ENCODE data around the gene EXOC3. TPM values are rescaled to one million over a fixed set of nuclear protein-coding genes. Genes with fewer than 3 reads are reported as not detected.
A peak's percentile ranks its signal among the peaks of the same experiment; 100 is the strongest.

EXOC3 gene
- total RNA-seq, 2 donors from 2014 or later: 38.6 to 53.7 TPM

DNA sequence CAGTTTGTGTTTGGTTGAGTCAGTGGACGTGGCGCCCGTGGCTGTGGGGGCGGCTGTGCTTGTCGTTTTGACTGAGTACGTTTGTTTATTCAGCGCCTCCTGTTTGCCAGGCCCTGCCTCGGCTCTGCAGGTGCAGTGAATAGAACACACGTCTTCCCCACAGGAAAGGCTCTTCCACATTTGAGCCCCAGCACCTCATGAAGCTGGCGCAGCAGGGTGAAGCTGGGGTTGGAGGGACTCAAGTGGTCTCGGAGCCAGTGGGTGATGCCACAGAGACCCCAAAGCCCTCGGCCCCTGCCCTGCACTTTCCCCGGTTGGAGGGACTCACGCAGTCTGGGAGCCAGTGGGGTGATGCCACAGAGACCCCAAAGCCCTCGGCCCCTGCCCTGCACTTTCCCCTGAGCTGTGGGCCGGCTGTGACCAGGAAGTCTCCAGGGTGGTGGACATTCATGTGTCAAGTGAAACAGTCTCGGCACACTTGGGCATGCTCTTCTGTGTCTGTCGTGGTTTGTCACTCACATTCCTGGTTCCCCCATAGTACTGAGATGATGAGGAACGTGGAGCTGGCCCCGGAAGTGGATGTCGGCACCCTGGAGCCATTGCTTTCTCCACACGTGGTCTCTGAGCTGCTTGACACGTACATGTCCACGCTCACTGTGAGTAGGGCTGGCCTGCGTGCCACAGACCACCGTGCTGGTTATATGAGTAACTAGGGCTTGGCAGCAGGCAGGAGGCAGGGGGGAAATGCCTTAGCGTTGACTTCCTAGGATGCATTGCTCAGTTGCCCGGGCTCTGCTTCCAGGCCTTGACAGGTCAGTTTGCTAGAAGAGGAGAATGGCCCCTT is 13.6 kb downstream of the EXOC3 start:
- Histone ChIP-seq H3K4me3 (ENCODE audit: low read length) (no peak overlapping the region), H3K27me3 (ENCODE audit: control insufficient read depth, insufficient read depth, low read length, poor library complexity, severe bottlenecking) (no peaks in the 10 kb centered on the region), H3K36me3 (ENCODE audit: control insufficient read depth, insufficient read depth, low read length) (peaks cover 69% of the 10 kb centered on the region), H3K9ac (ENCODE audit: extremely low read depth, low read length, poor library complexity, severe bottlenecking) (no peak overlapping the region), H3K4me1 (ENCODE audit: control insufficient read depth, insufficient read depth, low read length) (no peaks in the 10 kb centered on the region), H3K9me3 (ENCODE audit: control insufficient read depth, low read length) (peaks cover 6% of the 10 kb centered on the region), H3K27ac (ENCODE audit: low read depth, low read length) (no peak overlapping the region)
- Mint-ChIP-seq H3K36me3 (ENCODE audit: low read depth) (peaks cover 66% of the 10 kb centered on the region), H3K4me1 (no peaks in the 10 kb centered on the region), H3K9me3 (peaks cover 6% of the 10 kb centered on the region), H3K27ac (no peak overlapping the region), H3K27me3 (ENCODE audit: insufficient read depth) (no peaks in the 10 kb centered on the region), H3K4me3 (no peak overlapping the region)
- TF ChIP-seq, protein P1, sequence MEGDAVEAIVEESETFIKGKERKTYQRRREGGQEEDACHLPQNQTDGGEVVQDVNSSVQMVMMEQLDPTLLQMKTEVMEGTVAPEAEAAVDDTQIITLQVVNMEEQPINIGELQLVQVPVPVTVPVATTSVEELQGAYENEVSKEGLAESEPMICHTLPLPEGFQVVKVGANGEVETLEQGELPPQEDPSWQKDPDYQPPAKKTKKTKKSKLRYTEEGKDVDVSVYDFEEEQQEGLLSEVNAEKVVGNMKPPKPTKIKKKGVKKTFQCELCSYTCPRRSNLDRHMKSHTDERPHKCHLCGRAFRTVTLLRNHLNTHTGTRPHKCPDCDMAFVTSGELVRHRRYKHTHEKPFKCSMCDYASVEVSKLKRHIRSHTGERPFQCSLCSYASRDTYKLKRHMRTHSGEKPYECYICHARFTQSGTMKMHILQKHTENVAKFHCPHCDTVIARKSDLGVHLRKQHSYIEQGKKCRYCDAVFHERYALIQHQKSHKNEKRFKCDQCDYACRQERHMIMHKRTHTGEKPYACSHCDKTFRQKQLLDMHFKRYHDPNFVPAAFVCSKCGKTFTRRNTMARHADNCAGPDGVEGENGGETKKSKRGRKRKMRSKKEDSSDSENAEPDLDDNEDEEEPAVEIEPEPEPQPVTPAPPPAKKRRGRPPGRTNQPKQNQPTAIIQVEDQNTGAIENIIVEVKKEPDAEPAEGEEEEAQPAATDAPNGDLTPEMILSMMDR (conservative IDR thresholded peaks at IDR 0.05): no peak
- 95 to 96% methylated on average over 23 to 28 of the region's 28 CpGs for WGBS, 2 experiments (ENCODE audit: insufficient coverage in 1 of 2, insufficient read length in 1 of 2)
- peak; percentile 29 for DNase-seq

DNA sequence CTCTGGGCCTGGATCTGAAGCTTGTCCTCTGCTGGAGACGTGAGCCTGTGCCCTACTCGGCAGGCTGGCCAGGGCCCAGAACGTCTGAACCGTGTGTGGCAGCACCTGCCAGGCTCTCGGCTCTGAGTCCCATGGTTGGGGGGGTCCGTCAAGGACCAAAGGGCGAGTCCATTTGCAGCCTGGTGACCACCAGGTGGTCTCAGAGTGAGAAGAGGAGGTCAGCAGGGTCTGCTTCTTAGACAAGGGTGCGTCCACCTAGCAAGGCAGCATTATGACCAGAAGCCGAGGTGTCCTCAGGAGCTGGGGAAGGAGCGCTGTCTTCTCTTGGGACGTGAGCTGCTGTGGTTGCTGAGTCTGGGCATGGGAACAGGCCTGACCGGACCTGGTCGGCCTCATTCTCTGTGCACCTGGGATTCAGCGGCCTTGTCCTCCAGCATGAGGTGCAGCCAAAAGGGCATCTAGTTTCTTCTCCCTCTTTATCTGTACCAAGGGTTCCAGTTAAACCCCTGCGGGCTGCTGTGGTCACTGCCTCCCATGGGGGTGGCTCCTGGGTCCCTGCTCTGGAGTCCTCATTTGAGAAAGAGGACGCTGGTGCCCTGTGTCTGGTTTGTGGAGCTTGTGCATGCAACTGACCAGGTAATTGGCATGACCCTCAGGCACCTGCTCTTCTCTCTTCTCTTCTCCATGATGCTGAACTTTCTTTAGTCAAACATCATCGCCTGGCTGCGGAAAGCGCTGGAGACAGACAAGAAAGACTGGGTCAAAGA is 14.4 kb downstream of the EXOC3 start:
- H3K27me3 ChIP-seq (ENCODE audit: control insufficient read depth, insufficient read depth, low read length, poor library complexity, severe bottlenecking): no peaks in the 10 kb centered on the region
- no peak overlapping the region for H3K4me3 ChIP-seq (ENCODE audit: low read length)
- Mint-ChIP-seq H3K27me3 (ENCODE audit: insufficient read depth) (no peaks in the 10 kb centered on the region), H3K36me3 (ENCODE audit: low read depth) (peaks cover 66% of the 10 kb centered on the region), H3K9me3 (peaks cover under 1% of the 10 kb centered on the region), H3K27ac (no peak overlapping the region), H3K4me3 (no peak overlapping the region), H3K4me1 (no peaks in the 10 kb centered on the region)
- DNase-seq: peak; percentile 31
- TF ChIP-seq, protein P1 (conservative IDR thresholded peaks at IDR 0.05): no peak
- no peak overlapping the region for H3K27ac ChIP-seq (ENCODE audit: low read depth, low read length)
- H3K9me3 ChIP-seq (ENCODE audit: control insufficient read depth, low read length): no peaks in the 10 kb centered on the region
- no peaks in the 10 kb centered on the region for H3K4me1 ChIP-seq (ENCODE audit: control insufficient read depth, insufficient read depth, low read length)
- H3K9ac ChIP-seq (ENCODE audit: extremely low read depth, low read length, poor library complexity, severe bottlenecking): no peak overlapping the region
- H3K36me3 ChIP-seq (ENCODE audit: control insufficient read depth, insufficient read depth, low read length): peaks cover 64% of the 10 kb centered on the region
- WGBS, 2 experiments (ENCODE audit: insufficient coverage in 1 of 2, insufficient read length in 1 of 2): 95 to 97% methylated on average over 14 to 19 of the region's 19 CpGs

GRCh38 chr5:458547-459353 is 15.8 kb downstream of the EXOC3 start:
- peak; percentile 25 for DNase-seq
- H3K27ac Mint-ChIP-seq: no peak overlapping the region
- no peak overlapping the region for H3K4me3 Mint-ChIP-seq
- no peaks in the 10 kb centered on the region for H3K9me3 Mint-ChIP-seq
- Histone ChIP-seq H3K4me1 (ENCODE audit: control insufficient read depth, insufficient read depth, low read length) (no peaks in the 10 kb centered on the region), H3K9ac (ENCODE audit: extremely low read depth, low read length, poor library complexity, severe bottlenecking) (no peak overlapping the region), H3K4me3 (ENCODE audit: low read length) (no peak overlapping the region), H3K9me3 (ENCODE audit: control insufficient read depth, low read length) (no peaks in the 10 kb centered on the region), H3K27ac (ENCODE audit: low read depth, low read length) (no peak overlapping the region), H3K36me3 (ENCODE audit: control insufficient read depth, insufficient read depth, low read length) (peaks cover 54% of the 10 kb centered on the region), H3K27me3 (ENCODE audit: control insufficient read depth, insufficient read depth, low read length, poor library complexity, severe bottlenecking) (no peaks in the 10 kb centered on the region)
- no peaks in the 10 kb centered on the region for H3K4me1 Mint-ChIP-seq
- WGBS, 2 experiments (ENCODE audit: insufficient coverage in 1 of 2, insufficient read length in 1 of 2): 88 to 90% methylated on average over 9 to 17 of the region's 17 CpGs
- H3K36me3 Mint-ChIP-seq (ENCODE audit: low read depth): peaks cover 62% of the 10 kb centered on the region
- no peaks in the 10 kb centered on the region for H3K27me3 Mint-ChIP-seq (ENCODE audit: insufficient read depth)
- TF ChIP-seq, protein P1 (conservative IDR thresholded peaks at IDR 0.05): no peak
